Rectal smooth muscle tissue (tissue), 1 donor: ENCODE results near the gene SERAC1.
A peak's percentile ranks its signal among the peaks of the same experiment; 100 is the strongest.

ENCODE experiments used
- H3K27ac ChIP-seq: one replicate; pipeline ENCODE4 v1.7.0; 2013; ENCODE audit warnings: low read depth, low read length, inconsistent platforms
- H3K27me3 ChIP-seq: one replicate; pipeline ENCODE4 v1.7.0; 2013; ENCODE audit warnings: low read length; ENCODE audit not compliant: control insufficient read depth, insufficient read depth
- H3K36me3 ChIP-seq: one replicate; pipeline ENCODE4 v1.7.0; 2013; ENCODE audit warnings: low read length; ENCODE audit not compliant: control insufficient read depth, insufficient read depth
- H3K4me1 ChIP-seq: one replicate; pipeline ENCODE4 v1.7.0; 2013; ENCODE audit warnings: low read length; ENCODE audit not compliant: control insufficient read depth, insufficient read depth
- H3K4me3 ChIP-seq: one replicate; pipeline ENCODE4 v1.7.0; 2013; ENCODE audit warnings: low read length
- H3K9ac ChIP-seq: one replicate; pipeline ENCODE4 v1.7.0; 2013; ENCODE audit warnings: low read length

The SERAC1 gene

DNA sequence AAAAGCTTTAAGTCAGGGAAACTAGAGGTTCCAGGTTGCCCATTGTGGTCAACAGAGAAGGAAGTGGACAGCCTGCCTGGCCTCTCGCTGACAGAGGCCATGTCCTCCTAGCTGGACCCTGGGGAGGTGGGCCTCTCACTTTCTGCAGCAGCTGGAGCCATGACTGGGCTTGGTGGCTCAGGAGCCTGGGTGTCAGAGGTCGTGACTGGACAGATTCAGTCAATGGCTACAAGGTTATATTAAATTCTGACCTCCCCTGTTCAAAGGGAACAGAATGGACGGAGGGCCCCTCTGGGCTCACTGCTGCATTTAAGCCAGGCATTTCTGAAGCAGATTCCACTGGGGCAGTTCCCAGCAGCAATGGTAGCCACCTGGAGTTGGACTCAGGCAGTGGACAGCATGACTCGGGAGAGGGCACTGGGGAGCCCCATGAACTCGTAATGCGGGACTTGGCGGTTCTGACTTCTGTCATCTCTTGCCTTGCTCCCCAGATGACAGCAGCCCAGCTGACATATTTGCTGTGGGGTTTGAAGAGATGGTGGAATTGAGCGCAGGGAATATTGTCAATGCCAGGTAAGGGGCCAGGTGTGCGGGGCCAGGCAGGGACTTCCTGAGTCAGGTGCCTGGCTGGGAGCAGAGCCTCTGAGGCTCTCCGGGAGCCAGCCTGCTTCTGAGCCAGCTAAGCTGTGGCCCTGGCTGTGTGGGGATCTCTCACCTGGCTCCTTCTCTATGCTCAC lies 99.7 kb downstream of the SERAC1 start:
- Histone ChIP-seq H3K4me1 (no peaks in the 10 kb centered on the region), H3K27ac (no peak overlapping the region), H3K27me3 (no peaks in the 10 kb centered on the region), H3K36me3 (peaks cover 14% of the 10 kb centered on the region), H3K9ac (no peak overlapping the region), H3K4me3 (no peak overlapping the region)

DNA sequence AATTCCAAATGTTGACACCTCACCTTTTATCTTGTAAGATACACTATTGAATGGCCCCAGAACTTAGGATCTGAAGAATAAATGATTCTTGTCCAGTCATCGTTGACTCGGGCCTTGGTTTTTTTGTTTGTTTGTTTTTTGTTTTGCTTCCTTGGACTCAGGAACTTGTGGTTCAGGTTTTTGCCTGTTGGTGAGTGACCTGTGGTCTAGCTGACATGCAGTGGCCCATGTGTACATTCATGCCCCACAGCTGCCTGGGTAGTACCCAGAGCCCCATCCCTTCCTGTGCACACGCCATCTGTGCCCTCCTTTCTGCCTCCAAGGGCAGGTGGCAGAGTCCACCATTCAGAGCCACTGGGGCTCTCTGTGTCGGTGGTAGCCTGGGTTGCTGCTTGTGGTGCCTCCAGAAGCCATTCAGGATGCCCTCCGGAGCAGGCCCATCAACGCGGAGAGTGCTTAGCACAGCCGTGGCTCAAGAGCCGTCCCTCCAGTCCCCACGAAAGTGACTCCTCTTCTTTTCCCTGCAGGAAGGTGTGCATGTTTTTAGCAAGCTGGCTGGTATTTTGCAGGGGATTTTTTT lies 100.5 kb downstream of the SERAC1 start:
- Histone ChIP-seq H3K27ac (no peak overlapping the region), H3K9ac (no peak overlapping the region), H3K4me3 (no peak overlapping the region), H3K4me1 (no peaks in the 10 kb centered on the region), H3K36me3 (peaks cover 14% of the 10 kb centered on the region), H3K27me3 (no peaks in the 10 kb centered on the region)

- Histone ChIP-seq H3K36me3 (peaks cover 14% of the 10 kb centered on the region), H3K9ac (no peak overlapping the region), H3K4me3 (no peak overlapping the region), H3K27me3 (no peaks in the 10 kb centered on the region), H3K4me1 (peaks cover under 1% of the 10 kb centered on the region), H3K27ac (no peak overlapping the region)
Measured at GRCh38 chr6:158066136-158066781, 101.8 kb downstream of the SERAC1 start.

DNA sequence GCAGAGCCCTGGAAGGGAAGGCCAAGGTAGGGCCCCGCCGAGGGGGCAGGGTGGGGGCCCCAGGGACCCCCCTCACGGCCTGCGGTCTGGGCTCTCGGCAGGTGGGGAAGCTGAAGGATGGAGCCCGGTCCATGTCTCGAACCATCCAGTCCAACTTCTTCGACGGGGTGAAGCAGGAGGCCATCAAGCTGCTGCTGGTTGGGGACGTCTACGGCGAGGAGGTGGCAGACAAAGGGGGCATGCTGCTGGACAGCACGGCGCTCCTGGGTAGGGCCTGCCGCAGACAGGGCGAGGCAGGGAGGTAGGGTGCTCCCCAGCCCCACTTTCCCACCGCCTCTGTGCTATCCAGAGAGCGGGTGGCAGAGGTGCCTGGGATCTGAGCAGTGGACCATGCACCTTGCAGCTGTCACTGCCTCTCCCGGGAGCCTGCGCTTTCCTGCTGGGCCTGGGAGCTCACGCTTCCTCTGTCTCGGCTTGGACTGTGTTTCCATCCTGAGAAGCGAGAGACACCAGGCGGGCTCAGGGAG lies 103.3 kb downstream of the SERAC1 start:
- no peak overlapping the region for H3K27ac ChIP-seq
- H3K9ac ChIP-seq: no peak overlapping the region
- no peaks in the 10 kb centered on the region for H3K27me3 ChIP-seq
- peaks cover 14% of the 10 kb centered on the region for H3K4me1 ChIP-seq
- H3K4me3 ChIP-seq: no peak overlapping the region
- peaks cover 12% of the 10 kb centered on the region for H3K36me3 ChIP-seq

GRCh38 chr6:158063736-158064135 lies 104.3 kb downstream of the SERAC1 start:
- Histone ChIP-seq H3K4me3 (no peak overlapping the region), H3K9ac (no peak overlapping the region), H3K27me3 (no peaks in the 10 kb centered on the region), H3K36me3 (peaks cover 16% of the 10 kb centered on the region), H3K27ac (no peak overlapping the region), H3K4me1 (peaks cover 16% of the 10 kb centered on the region)

- Histone ChIP-seq H3K27me3 (no peaks in the 10 kb centered on the region), H3K4me3 (no peak overlapping the region), H3K4me1 (peaks cover 16% of the 10 kb centered on the region), H3K27ac (no peak overlapping the region), H3K9ac (no peak overlapping the region), H3K36me3 (peaks cover 16% of the 10 kb centered on the region)
Measured at GRCh38 chr6:158061709-158062461, 106.2 kb downstream of the SERAC1 start.

GRCh38 chr6:158061361-158061708 lies 106.7 kb downstream of the SERAC1 start:
- peaks cover 16% of the 10 kb centered on the region for H3K4me1 ChIP-seq
- no peak overlapping the region for H3K4me3 ChIP-seq
- H3K36me3 ChIP-seq: peaks cover 15% of the 10 kb centered on the region

GRCh38 chr6:158060455-158061360 lies 107.4 kb downstream of the SERAC1 start:
- Histone ChIP-seq H3K4me1 (peaks cover 16% of the 10 kb centered on the region), H3K9ac (no peak overlapping the region)

More at GRCh38 chr6:158061361-158061708, 106.7 kb downstream of the SERAC1 start:
- Histone ChIP-seq H3K27me3 (no peaks in the 10 kb centered on the region), H3K27ac (peak overlapping the region; percentile 40), H3K9ac (no peak overlapping the region)

More at GRCh38 chr6:158060455-158061360, 107.4 kb downstream of the SERAC1 start:
- Histone ChIP-seq H3K27ac (peak overlapping the region; percentile 67), H3K27me3 (no peaks in the 10 kb centered on the region), H3K36me3 (peaks cover 17% of the 10 kb centered on the region), H3K4me3 (no peak overlapping the region)
